ENCODE data around the gene RACK1.

DNA sequence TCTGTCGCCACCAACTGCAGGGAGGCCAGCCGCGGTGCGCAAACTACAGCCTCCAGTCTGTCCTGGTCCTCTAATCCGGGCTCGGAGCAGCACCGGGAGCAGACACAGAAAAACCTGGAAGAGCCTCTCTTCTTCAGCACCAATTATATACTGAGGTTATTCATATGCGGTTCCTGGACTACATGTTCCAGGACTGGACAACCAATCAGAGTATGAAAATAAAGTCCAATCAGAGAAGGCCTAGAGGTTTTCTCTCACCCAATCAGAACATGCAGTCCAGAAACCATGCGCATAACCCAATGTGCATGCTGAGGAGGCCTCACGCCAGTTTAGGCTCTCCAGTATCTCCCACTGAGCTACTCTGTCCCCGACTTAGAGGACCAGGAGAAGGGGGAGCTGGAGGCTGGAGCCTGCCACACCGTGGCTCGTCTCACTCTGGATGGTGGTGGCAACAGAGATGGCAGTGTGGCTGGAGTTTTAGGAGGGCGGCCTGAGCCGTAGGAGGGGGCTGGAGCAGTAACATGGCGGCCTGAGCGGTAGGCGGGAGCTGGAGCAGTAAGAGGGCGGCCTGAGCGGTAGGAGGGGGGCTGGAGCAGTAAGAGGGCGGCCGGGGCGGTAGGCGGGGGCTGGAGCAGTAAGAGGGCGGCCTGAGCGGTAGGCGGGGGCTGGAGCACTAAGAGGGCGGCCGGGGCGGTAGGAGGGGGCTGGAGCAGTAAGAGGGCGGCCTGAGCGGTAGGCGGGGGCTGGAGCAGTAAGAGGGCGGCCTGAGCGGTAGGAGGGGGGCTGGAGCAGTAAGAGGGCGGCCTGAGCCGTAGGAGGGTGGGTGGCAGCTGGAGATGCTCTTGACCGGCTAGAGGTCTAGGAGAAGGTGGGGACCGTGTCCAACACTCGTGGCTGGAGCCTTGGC lies 37.6 kb upstream of the RACK1 start:
- TF ChIP-seq EZH2phosphoT487 (IDR thresholded peaks at IDR 0.05; ENCODE audit: borderline replicate concordance, low read length), result no peak
- TF ChIP-seq, protein P1, sequence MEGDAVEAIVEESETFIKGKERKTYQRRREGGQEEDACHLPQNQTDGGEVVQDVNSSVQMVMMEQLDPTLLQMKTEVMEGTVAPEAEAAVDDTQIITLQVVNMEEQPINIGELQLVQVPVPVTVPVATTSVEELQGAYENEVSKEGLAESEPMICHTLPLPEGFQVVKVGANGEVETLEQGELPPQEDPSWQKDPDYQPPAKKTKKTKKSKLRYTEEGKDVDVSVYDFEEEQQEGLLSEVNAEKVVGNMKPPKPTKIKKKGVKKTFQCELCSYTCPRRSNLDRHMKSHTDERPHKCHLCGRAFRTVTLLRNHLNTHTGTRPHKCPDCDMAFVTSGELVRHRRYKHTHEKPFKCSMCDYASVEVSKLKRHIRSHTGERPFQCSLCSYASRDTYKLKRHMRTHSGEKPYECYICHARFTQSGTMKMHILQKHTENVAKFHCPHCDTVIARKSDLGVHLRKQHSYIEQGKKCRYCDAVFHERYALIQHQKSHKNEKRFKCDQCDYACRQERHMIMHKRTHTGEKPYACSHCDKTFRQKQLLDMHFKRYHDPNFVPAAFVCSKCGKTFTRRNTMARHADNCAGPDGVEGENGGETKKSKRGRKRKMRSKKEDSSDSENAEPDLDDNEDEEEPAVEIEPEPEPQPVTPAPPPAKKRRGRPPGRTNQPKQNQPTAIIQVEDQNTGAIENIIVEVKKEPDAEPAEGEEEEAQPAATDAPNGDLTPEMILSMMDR (IDR thresholded peaks at IDR 0.05; ENCODE audit: low read depth, low read length, poor library complexity, severe bottlenecking), result no peak

All from DOHH2 (cell line).